Nephron (organoid): ENCODE data around the gene TMUB2.

Source experiments
- H3K27ac Mint-ChIP-seq, 3 experiments: 2 replicates each; pipeline ENCODE4 v1.8.0; 2020; ENCODE audit warnings: mixed read lengths in 3 of 3, mild to moderate bottlenecking in 2 of 3, moderate library complexity in 1 of 3
- H3K27me3 Mint-ChIP-seq: 2 replicates; pipeline ENCODE4 v1.8.0; 2021; ENCODE audit warnings: low read depth, mild to moderate bottlenecking, moderate library complexity, mixed read lengths
- H3K36me3 Mint-ChIP-seq: 2 replicates; pipeline ENCODE4 v1.8.0; 2020; ENCODE audit warnings: low read depth, mixed read lengths
- H3K4me1 Mint-ChIP-seq: 2 replicates; pipeline ENCODE4 v1.8.0; 2020; ENCODE audit warnings: mixed read lengths
- H3K4me3 Mint-ChIP-seq, 3 experiments: 2 replicates each; pipeline ENCODE4 v1.8.0; 2020; ENCODE audit warnings: mild to moderate bottlenecking in 3 of 3, mixed read lengths in 3 of 3, moderate library complexity in 2 of 3
- H3K9me3 Mint-ChIP-seq: 2 replicates; pipeline ENCODE4 v1.8.0; 2020; ENCODE audit warnings: mixed read lengths
- CTCF ChIP-seq, 3 experiments: fragments of 200-600 bp; sonication (generic); IDR thresholded peaks; one replicate each; pipeline ENCODE4 v1.5.0; 2021; ENCODE audit warnings: antibody characterized with exemption in 3 of 3; ENCODE audit not compliant: unreplicated experiment in 3 of 3

The TMUB2 gene

GRCh38 chr17:44209786-44210341 is 23.1 kb downstream of the TMUB2 start:
- TF ChIP-seq CTCF (IDR thresholded peaks at IDR 0.05; ENCODE audit: unreplicated experiment in 3 of 3) = no peak
- Mint-ChIP-seq H3K27ac (peak overlapping the region in 1 of 3 experiments; percentile 39), H3K27me3 (no peaks in the 10 kb centered on the region), H3K4me3 (no peak overlapping the region), H3K36me3 (peaks cover 51% of the 10 kb centered on the region), H3K4me1 (peaks cover 16% of the 10 kb centered on the region), H3K9me3 (no peaks in the 10 kb centered on the region)

GRCh38 chr17:44210342-44211192 is 23.8 kb downstream of the TMUB2 start:
- Mint-ChIP-seq H3K4me1 (peaks cover 16% of the 10 kb centered on the region), H3K27me3 (no peaks in the 10 kb centered on the region), H3K36me3 (peaks cover 58% of the 10 kb centered on the region), H3K9me3 (no peaks in the 10 kb centered on the region), H3K4me3 (no peak overlapping the region), H3K27ac (peak overlapping the region in 1 of 3 experiments; percentile 39)
- peak; percentile 95 to 98 (median 98) for TF ChIP-seq CTCF (IDR thresholded peaks at IDR 0.05; ENCODE audit: unreplicated experiment in 3 of 3)

- no peak overlapping the region for H3K27ac Mint-ChIP-seq
These were observed 24.8 kb downstream of the TMUB2 start for GRCh38 chr17:44211281-44212265.

GRCh38 chr17:44212507-44213402 is 26.0 kb downstream of the TMUB2 start:
- H3K27me3 Mint-ChIP-seq = no peaks in the 10 kb centered on the region
- peaks cover 68% of the 10 kb centered on the region for H3K36me3 Mint-ChIP-seq
- H3K9me3 Mint-ChIP-seq = no peaks in the 10 kb centered on the region
- H3K27ac Mint-ChIP-seq = peak overlapping the region in 1 of 3 experiments; percentile 66
- TF ChIP-seq CTCF (IDR thresholded peaks at IDR 0.05; ENCODE audit: unreplicated experiment in 3 of 3) = no peak
- H3K4me1 Mint-ChIP-seq = peaks cover 27% of the 10 kb centered on the region
- H3K4me3 Mint-ChIP-seq = no peak overlapping the region

More at GRCh38 chr17:44211281-44212265, 24.8 kb downstream of the TMUB2 start:
- Mint-ChIP-seq H3K4me3 (no peak overlapping the region), H3K9me3 (no peaks in the 10 kb centered on the region), H3K36me3 (peaks cover 63% of the 10 kb centered on the region), H3K4me1 (peaks cover 17% of the 10 kb centered on the region), H3K27me3 (no peaks in the 10 kb centered on the region)
- no peak for TF ChIP-seq CTCF (IDR thresholded peaks at IDR 0.05; ENCODE audit: unreplicated experiment in 3 of 3)
